ENCODE measurements around the gene COX10.
"Not testable (repeated sequence)": the region's sequence is repeated elsewhere in the genome, so short reads cannot be mapped to it uniquely, and the experiment has no call there.

Gene COX10

DNA sequence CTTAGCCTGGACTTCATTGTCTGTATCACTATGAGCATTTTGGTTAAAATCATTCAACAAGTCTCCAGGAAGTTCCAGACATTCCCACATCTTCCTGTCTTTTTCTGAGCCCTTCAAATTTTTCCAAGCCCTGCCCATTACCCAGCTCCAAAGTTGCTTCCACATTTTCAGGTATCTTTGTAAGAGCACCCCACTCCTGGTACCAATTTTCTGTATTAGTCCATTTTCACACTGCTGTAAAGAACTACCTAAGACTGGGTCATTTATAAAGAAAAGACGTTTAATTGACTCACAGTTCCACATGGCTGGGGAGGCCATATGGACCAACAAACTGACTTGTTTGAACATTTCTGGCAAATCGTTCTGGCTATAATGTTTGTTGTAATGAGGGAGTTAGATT is 100.0 kb downstream of the COX10 start:
- DNase-seq (ENCODE audit: insufficient read length, low spot score) (no peak), FAIRE-seq (no peak)
- TF ChIP-seq, protein P1, sequence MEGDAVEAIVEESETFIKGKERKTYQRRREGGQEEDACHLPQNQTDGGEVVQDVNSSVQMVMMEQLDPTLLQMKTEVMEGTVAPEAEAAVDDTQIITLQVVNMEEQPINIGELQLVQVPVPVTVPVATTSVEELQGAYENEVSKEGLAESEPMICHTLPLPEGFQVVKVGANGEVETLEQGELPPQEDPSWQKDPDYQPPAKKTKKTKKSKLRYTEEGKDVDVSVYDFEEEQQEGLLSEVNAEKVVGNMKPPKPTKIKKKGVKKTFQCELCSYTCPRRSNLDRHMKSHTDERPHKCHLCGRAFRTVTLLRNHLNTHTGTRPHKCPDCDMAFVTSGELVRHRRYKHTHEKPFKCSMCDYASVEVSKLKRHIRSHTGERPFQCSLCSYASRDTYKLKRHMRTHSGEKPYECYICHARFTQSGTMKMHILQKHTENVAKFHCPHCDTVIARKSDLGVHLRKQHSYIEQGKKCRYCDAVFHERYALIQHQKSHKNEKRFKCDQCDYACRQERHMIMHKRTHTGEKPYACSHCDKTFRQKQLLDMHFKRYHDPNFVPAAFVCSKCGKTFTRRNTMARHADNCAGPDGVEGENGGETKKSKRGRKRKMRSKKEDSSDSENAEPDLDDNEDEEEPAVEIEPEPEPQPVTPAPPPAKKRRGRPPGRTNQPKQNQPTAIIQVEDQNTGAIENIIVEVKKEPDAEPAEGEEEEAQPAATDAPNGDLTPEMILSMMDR (IDR thresholded peaks at IDR 0.05; ENCODE audit: insufficient read depth, missing control alignments) = no peak

DNA sequence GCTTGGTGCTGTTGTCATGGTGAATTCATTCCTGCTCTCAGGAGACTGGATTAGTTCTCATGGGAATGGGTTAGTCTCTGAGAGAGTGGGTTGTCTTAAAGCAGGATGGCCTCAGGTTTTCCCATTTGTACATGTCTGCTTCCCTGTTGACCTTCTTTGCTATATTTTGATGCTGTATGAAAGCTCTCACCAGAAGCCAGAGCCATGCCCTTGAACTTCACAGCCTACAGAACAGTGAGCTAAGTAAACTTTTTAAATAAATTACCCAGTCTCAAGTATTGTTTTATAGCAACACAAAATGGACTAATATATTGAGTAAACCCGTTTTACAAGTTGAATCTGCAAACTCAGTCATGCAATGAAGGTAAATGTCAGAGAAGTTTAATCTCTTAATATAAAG is 100.6 kb downstream of the COX10 start:
- no peak for DNase-seq (ENCODE audit: insufficient read length, low spot score)
- TF ChIP-seq, protein P1 (IDR thresholded peaks at IDR 0.05; ENCODE audit: insufficient read depth, missing control alignments) = no peak
- FAIRE-seq = no peak

- not testable (repeated sequence) for FAIRE-seq; DNase-seq (ENCODE audit: insufficient read length, low spot score)
Measured at GRCh38 chr17:14176989-14177388, 107.7 kb downstream of the COX10 start.

DNA sequence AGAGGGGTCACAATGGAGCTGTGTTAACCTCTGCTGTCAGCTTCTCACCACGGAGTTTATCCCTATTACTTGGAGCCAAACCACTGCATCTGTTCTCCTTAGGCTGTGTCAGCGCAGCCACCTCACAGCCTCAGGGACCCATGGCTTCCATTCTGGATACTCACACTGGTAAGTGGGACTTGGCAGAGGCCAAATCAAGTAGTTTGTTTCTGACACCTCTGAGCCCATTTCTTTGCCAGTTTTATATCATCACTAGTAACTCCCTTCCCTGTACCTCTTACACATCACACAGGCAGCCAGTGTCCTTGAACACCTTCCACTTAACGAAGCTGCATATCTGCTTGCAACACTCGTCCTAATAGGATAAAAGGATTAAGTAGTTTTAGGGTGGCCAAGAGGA is 108.5 kb downstream of the COX10 start:
- not testable (repeated sequence) for FAIRE-seq; DNase-seq (ENCODE audit: insufficient read length, low spot score)

- FAIRE-seq; DNase-seq (ENCODE audit: insufficient read length, low spot score): not testable (repeated sequence)
Measured at GRCh38 chr17:14179951-14180350, 110.6 kb downstream of the COX10 start.

DNA sequence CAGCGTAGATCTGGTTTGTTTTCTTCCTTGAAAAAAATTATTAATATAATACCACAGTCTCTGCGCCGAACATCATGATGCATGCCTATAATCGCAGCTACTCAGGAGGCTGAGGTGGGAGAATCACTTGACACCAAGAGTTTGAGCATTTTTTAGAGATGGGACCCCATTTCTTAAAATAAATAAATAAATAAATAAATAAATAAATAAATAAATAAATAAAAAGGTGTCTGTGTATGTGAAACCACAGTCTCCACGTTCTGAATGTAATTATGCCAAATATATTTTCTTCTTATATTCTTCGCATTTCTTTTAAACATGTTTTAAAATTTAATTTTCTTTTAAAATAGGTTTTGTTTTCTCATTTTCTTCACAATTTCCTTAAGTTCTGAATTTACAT is 112.8 kb downstream of the COX10 start:
- not testable (repeated sequence) for FAIRE-seq; DNase-seq (ENCODE audit: insufficient read length, low spot score)

GRCh38 chr17:14184536-14184935 is 115.2 kb downstream of the COX10 start:
- FAIRE-seq = peak; percentile 60
- not testable (repeated sequence) for DNase-seq (ENCODE audit: insufficient read length, low spot score)

GRCh38 chr17:14186443-14186842 is 117.1 kb downstream of the COX10 start:
- FAIRE-seq; DNase-seq (ENCODE audit: insufficient read length, low spot score): not testable (repeated sequence)

DNA sequence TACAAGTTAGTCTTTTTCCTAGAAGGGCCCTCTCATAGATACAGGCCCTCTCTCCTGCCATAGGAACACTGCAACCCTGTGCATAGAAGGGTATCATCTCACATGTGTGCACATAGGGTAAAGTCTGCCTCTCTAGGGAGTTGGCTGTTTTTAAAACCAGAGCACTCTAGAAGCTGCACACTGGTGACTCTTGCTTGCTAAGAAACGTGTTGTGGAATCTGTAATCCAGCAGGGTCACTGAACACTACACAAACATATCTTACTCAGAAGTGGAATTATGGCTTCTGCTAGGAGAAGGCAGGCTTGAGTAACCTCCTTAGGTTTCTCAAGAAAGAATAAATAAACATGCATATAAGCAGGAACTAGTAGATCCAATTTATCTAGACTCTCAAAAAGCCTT is 121.5 kb downstream of the COX10 start:
- DNase-seq (ENCODE audit: insufficient read length, low spot score); FAIRE-seq: not testable (repeated sequence)

DNA sequence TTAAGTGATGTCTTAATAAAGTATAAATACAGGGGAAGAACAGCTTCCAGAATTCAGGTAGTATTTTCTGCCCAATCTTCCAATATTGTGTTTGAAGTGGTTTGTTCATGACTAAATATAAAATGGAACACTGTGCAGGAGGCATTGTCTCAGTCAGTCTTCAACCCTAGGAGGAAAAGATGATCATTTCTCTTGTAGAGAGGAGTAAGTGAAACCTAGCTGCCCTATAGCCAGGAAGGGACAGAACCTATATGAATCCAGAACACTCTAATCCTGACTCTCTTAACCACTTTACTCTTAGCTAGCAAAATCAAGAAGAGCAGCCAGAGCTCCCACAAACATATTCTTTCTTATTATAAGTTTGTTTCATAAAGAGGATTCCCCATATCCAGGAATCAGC is 122.2 kb downstream of the COX10 start:
- DNase-seq (ENCODE audit: insufficient read length, low spot score); FAIRE-seq: not testable (repeated sequence)

GRCh38 chr17:14192039-14192438 is 122.7 kb downstream of the COX10 start:
- FAIRE-seq; DNase-seq (ENCODE audit: insufficient read length, low spot score): not testable (repeated sequence)

- not testable (repeated sequence) for DNase-seq (ENCODE audit: insufficient read length, low spot score); FAIRE-seq
Measured at GRCh38 chr17:14192636-14193344, 123.5 kb downstream of the COX10 start.

- no peak for DNase-seq (ENCODE audit: insufficient read length, low spot score)
- no peak for FAIRE-seq
- TF ChIP-seq, protein P1 (IDR thresholded peaks at IDR 0.05; ENCODE audit: insufficient read depth, missing control alignments) = no peak
Measured at GRCh38 chr17:14196377-14196997, 127.2 kb downstream of the COX10 start.
